ENCODE results near the gene MGMT.

Gene MGMT

GRCh38 chr10:129626796-129627435, 159.9 kb downstream of the MGMT start:
- Histone ChIP-seq H3K4me1 (ENCODE audit: control insufficient read depth in 2 of 2, insufficient read depth in 2 of 2, low read length in 2 of 2) (no peaks in the 10 kb centered on the region), H3K27ac (ENCODE audit: low read depth in 2 of 2, low read length in 2 of 2) (no peak overlapping the region), H3K4me3 (ENCODE audit: low read length in 2 of 2) (no peak overlapping the region), H3K9ac (ENCODE audit: low read depth in 1 of 2, low read length in 2 of 2) (no peak overlapping the region), H3K9me3 (ENCODE audit: control insufficient read depth in 2 of 2, low read length in 2 of 2) (no peaks in the 10 kb centered on the region), H3K36me3 (ENCODE audit: control insufficient read depth in 2 of 2, insufficient read depth in 2 of 2, low read length in 2 of 2) (no peaks in the 10 kb centered on the region), H3K27me3 (ENCODE audit: control insufficient read depth in 2 of 2, insufficient read depth in 2 of 2, low read length in 2 of 2) (no peaks in the 10 kb centered on the region)

- H3K4me3 ChIP-seq (ENCODE audit: low read length in 2 of 2), result no peak overlapping the region
- H3K4me1 ChIP-seq (ENCODE audit: control insufficient read depth in 2 of 2, insufficient read depth in 2 of 2, low read length in 2 of 2), result no peaks in the 10 kb centered on the region
- no peak overlapping the region for H3K9ac ChIP-seq (ENCODE audit: low read depth in 1 of 2, low read length in 2 of 2)
- no peaks in the 10 kb centered on the region for H3K36me3 ChIP-seq (ENCODE audit: control insufficient read depth in 2 of 2, insufficient read depth in 2 of 2, low read length in 2 of 2)
- no peaks in the 10 kb centered on the region for H3K27me3 ChIP-seq (ENCODE audit: control insufficient read depth in 2 of 2, insufficient read depth in 2 of 2, low read length in 2 of 2)
- no peaks in the 10 kb centered on the region for H3K9me3 ChIP-seq (ENCODE audit: control insufficient read depth in 2 of 2, low read length in 2 of 2)
- no peak overlapping the region for H3K27ac ChIP-seq (ENCODE audit: low read depth in 2 of 2, low read length in 2 of 2)
Observed at GRCh38 chr10:129627442-129627841, 160.4 kb downstream of the MGMT start.

- Histone ChIP-seq H3K36me3 (ENCODE audit: control insufficient read depth in 2 of 2, insufficient read depth in 2 of 2, low read length in 2 of 2) (no peaks in the 10 kb centered on the region), H3K4me1 (ENCODE audit: control insufficient read depth in 2 of 2, insufficient read depth in 2 of 2, low read length in 2 of 2) (no peaks in the 10 kb centered on the region), H3K27ac (ENCODE audit: low read depth in 2 of 2, low read length in 2 of 2) (no peak overlapping the region)
Observed at GRCh38 chr10:129628823-129629222, 161.8 kb downstream of the MGMT start.

GRCh38 chr10:129629911-129630310, 162.9 kb downstream of the MGMT start:
- H3K4me1 ChIP-seq (ENCODE audit: control insufficient read depth in 2 of 2, insufficient read depth in 2 of 2, low read length in 2 of 2), result no peaks in the 10 kb centered on the region
- H3K36me3 ChIP-seq (ENCODE audit: control insufficient read depth in 2 of 2, insufficient read depth in 2 of 2, low read length in 2 of 2), result no peaks in the 10 kb centered on the region
- H3K27me3 ChIP-seq (ENCODE audit: control insufficient read depth in 2 of 2, insufficient read depth in 2 of 2, low read length in 2 of 2), result no peaks in the 10 kb centered on the region
- peaks cover 0 to 4% of the 10 kb centered on the region in 2 donors for H3K9me3 ChIP-seq (ENCODE audit: control insufficient read depth in 2 of 2, low read length in 2 of 2)
- H3K4me3 ChIP-seq (ENCODE audit: low read length in 2 of 2), result no peak overlapping the region
- no peak overlapping the region for H3K27ac ChIP-seq (ENCODE audit: low read depth in 2 of 2, low read length in 2 of 2)
- H3K9ac ChIP-seq (ENCODE audit: low read depth in 1 of 2, low read length in 2 of 2), result no peak overlapping the region

More at GRCh38 chr10:129628823-129629222, 161.8 kb downstream of the MGMT start:
- H3K9me3 ChIP-seq (ENCODE audit: control insufficient read depth in 2 of 2, low read length in 2 of 2), result peaks cover 0 to under 1% of the 10 kb centered on the region in 2 donors
- H3K27me3 ChIP-seq (ENCODE audit: control insufficient read depth in 2 of 2, insufficient read depth in 2 of 2, low read length in 2 of 2), result no peaks in the 10 kb centered on the region
- H3K9ac ChIP-seq (ENCODE audit: low read depth in 1 of 2, low read length in 2 of 2), result no peak overlapping the region
- H3K4me3 ChIP-seq (ENCODE audit: low read length in 2 of 2), result no peak overlapping the region

GRCh38 chr10:129631006-129631405, 164.0 kb downstream of the MGMT start:
- Histone ChIP-seq H3K36me3 (ENCODE audit: control insufficient read depth in 2 of 2, insufficient read depth in 2 of 2, low read length in 2 of 2) (no peaks in the 10 kb centered on the region), H3K9ac (ENCODE audit: low read depth in 1 of 2, low read length in 2 of 2) (no peak overlapping the region), H3K9me3 (ENCODE audit: control insufficient read depth in 2 of 2, low read length in 2 of 2) (peaks cover 0 to 4% of the 10 kb centered on the region in 2 donors), H3K4me1 (ENCODE audit: control insufficient read depth in 2 of 2, insufficient read depth in 2 of 2, low read length in 2 of 2) (no peaks in the 10 kb centered on the region), H3K27ac (ENCODE audit: low read depth in 2 of 2, low read length in 2 of 2) (no peak overlapping the region), H3K27me3 (ENCODE audit: control insufficient read depth in 2 of 2, insufficient read depth in 2 of 2, low read length in 2 of 2) (no peaks in the 10 kb centered on the region), H3K4me3 (ENCODE audit: low read length in 2 of 2) (no peak overlapping the region)

- H3K9ac ChIP-seq (ENCODE audit: low read depth in 1 of 2, low read length in 2 of 2), result no peak overlapping the region
- H3K27me3 ChIP-seq (ENCODE audit: control insufficient read depth in 2 of 2, insufficient read depth in 2 of 2, low read length in 2 of 2), result no peaks in the 10 kb centered on the region
- no peaks in the 10 kb centered on the region for H3K4me1 ChIP-seq (ENCODE audit: control insufficient read depth in 2 of 2, insufficient read depth in 2 of 2, low read length in 2 of 2)
- peaks cover 0 to 4% of the 10 kb centered on the region in 2 donors for H3K9me3 ChIP-seq (ENCODE audit: control insufficient read depth in 2 of 2, low read length in 2 of 2)
- no peak overlapping the region for H3K27ac ChIP-seq (ENCODE audit: low read depth in 2 of 2, low read length in 2 of 2)
- no peaks in the 10 kb centered on the region for H3K36me3 ChIP-seq (ENCODE audit: control insufficient read depth in 2 of 2, insufficient read depth in 2 of 2, low read length in 2 of 2)
- H3K4me3 ChIP-seq (ENCODE audit: low read length in 2 of 2), result no peak overlapping the region
Observed at GRCh38 chr10:129631870-129632623, 165.0 kb downstream of the MGMT start.

- H3K36me3 ChIP-seq (ENCODE audit: control insufficient read depth in 2 of 2, insufficient read depth in 2 of 2, low read length in 2 of 2), result no peaks in the 10 kb centered on the region
- no peak overlapping the region for H3K27ac ChIP-seq (ENCODE audit: low read depth in 2 of 2, low read length in 2 of 2)
- H3K27me3 ChIP-seq (ENCODE audit: control insufficient read depth in 2 of 2, insufficient read depth in 2 of 2, low read length in 2 of 2), result no peaks in the 10 kb centered on the region
Observed at GRCh38 chr10:129637010-129637409, 170.0 kb downstream of the MGMT start.

GRCh38 chr10:129637846-129638245, 170.8 kb downstream of the MGMT start:
- no peak overlapping the region for H3K9ac ChIP-seq (ENCODE audit: low read depth in 1 of 2, low read length in 2 of 2)

More at GRCh38 chr10:129637010-129637409, 170.0 kb downstream of the MGMT start:
- no peaks in the 10 kb centered on the region for H3K4me1 ChIP-seq (ENCODE audit: control insufficient read depth in 2 of 2, insufficient read depth in 2 of 2, low read length in 2 of 2)
- peaks cover 0 to 4% of the 10 kb centered on the region in 2 donors for H3K9me3 ChIP-seq (ENCODE audit: control insufficient read depth in 2 of 2, low read length in 2 of 2)
- no peak overlapping the region for H3K4me3 ChIP-seq (ENCODE audit: low read length in 2 of 2)
- no peak overlapping the region for H3K9ac ChIP-seq (ENCODE audit: low read depth in 1 of 2, low read length in 2 of 2)

GRCh38 chr10:129641351-129641750, 174.3 kb downstream of the MGMT start:
- no peaks in the 10 kb centered on the region for H3K4me1 ChIP-seq (ENCODE audit: control insufficient read depth in 2 of 2, insufficient read depth in 2 of 2, low read length in 2 of 2)
- no peak overlapping the region for H3K4me3 ChIP-seq (ENCODE audit: low read length in 2 of 2)

More at GRCh38 chr10:129637846-129638245, 170.8 kb downstream of the MGMT start:
- Histone ChIP-seq H3K36me3 (ENCODE audit: control insufficient read depth in 2 of 2, insufficient read depth in 2 of 2, low read length in 2 of 2) (no peaks in the 10 kb centered on the region), H3K9me3 (ENCODE audit: control insufficient read depth in 2 of 2, low read length in 2 of 2) (peaks cover 0 to 4% of the 10 kb centered on the region in 2 donors), H3K4me1 (ENCODE audit: control insufficient read depth in 2 of 2, insufficient read depth in 2 of 2, low read length in 2 of 2) (no peaks in the 10 kb centered on the region), H3K27ac (ENCODE audit: low read depth in 2 of 2, low read length in 2 of 2) (no peak overlapping the region), H3K4me3 (ENCODE audit: low read length in 2 of 2) (no peak overlapping the region), H3K27me3 (ENCODE audit: control insufficient read depth in 2 of 2, insufficient read depth in 2 of 2, low read length in 2 of 2) (no peaks in the 10 kb centered on the region)

GRCh38 chr10:129641982-129642381, 174.9 kb downstream of the MGMT start:
- Histone ChIP-seq H3K9ac (ENCODE audit: low read depth in 1 of 2, low read length in 2 of 2) (no peak overlapping the region), H3K27ac (ENCODE audit: low read depth in 2 of 2, low read length in 2 of 2) (no peak overlapping the region), H3K27me3 (ENCODE audit: control insufficient read depth in 2 of 2, insufficient read depth in 2 of 2, low read length in 2 of 2) (no peaks in the 10 kb centered on the region), H3K4me1 (ENCODE audit: control insufficient read depth in 2 of 2, insufficient read depth in 2 of 2, low read length in 2 of 2) (no peaks in the 10 kb centered on the region), H3K9me3 (ENCODE audit: control insufficient read depth in 2 of 2, low read length in 2 of 2) (no peaks in the 10 kb centered on the region), H3K4me3 (ENCODE audit: low read length in 2 of 2) (no peak overlapping the region), H3K36me3 (ENCODE audit: control insufficient read depth in 2 of 2, insufficient read depth in 2 of 2, low read length in 2 of 2) (peaks cover 0 to 3% of the 10 kb centered on the region in 2 donors)

More at GRCh38 chr10:129641351-129641750, 174.3 kb downstream of the MGMT start:
- Histone ChIP-seq H3K9me3 (ENCODE audit: control insufficient read depth in 2 of 2, low read length in 2 of 2) (no peaks in the 10 kb centered on the region), H3K9ac (ENCODE audit: low read depth in 1 of 2, low read length in 2 of 2) (no peak overlapping the region), H3K27ac (ENCODE audit: low read depth in 2 of 2, low read length in 2 of 2) (no peak overlapping the region), H3K27me3 (ENCODE audit: control insufficient read depth in 2 of 2, insufficient read depth in 2 of 2, low read length in 2 of 2) (no peaks in the 10 kb centered on the region), H3K36me3 (ENCODE audit: control insufficient read depth in 2 of 2, insufficient read depth in 2 of 2, low read length in 2 of 2) (peaks cover 0 to 2% of the 10 kb centered on the region in 2 donors)

Data from mucosa of rectum (tissue), 2 donors.